SU-DHL-6 (cell line): ENCODE results near the gene STUB1.
A peak's percentile ranks its signal among the peaks of the same experiment; 100 is the strongest.

Source experiments
- H2AFZ ChIP-seq: fragments of 200-600 bp; sonication (generic); 2 replicates; pipeline ENCODE4 v1.6.1; 2014; ENCODE audit warnings: low read depth, mild to moderate bottlenecking, moderate library complexity, mixed read lengths, antibody characterized with exemption, low read length; ENCODE audit not compliant: severe bottlenecking
- H3F3A ChIP-seq: fragments of 200-600 bp; shearing (Covaris generic); 2 replicates; pipeline ENCODE4 v1.6.0; 2016; ENCODE audit warnings: antibody characterized with exemption, mild to moderate bottlenecking; ENCODE audit not compliant: insufficient read depth
- H3K27ac ChIP-seq: fragments of 200-600 bp; sonication (generic); 2 replicates; pipeline ENCODE4 v1.5.1; 2016; ENCODE audit warnings: low read depth, mild to moderate bottlenecking, low read length, moderate library complexity, mixed read lengths
- H3K27me3 ChIP-seq: fragments of 200-600 bp; sonication (generic), shearing (Covaris generic); 2 replicates; pipeline ENCODE4 v1.6.0; 2014; ENCODE audit warnings: mild to moderate bottlenecking, low read length
- H3K36me3 ChIP-seq: fragments of 200-600 bp; sonication (generic); 2 replicates; pipeline ENCODE4 v1.6.1; 2014; ENCODE audit warnings: mild to moderate bottlenecking, low read length, mixed read lengths
- H3K4me2 ChIP-seq: fragments of 300-600, 200-600 bp; shearing (Covaris generic), sonication (generic); 2 replicates; pipeline ENCODE4 v1.6.0; 2014; ENCODE audit warnings: low read length, low read depth, mild to moderate bottlenecking; ENCODE audit not compliant: poor library complexity, severe bottlenecking
- H3K4me3 ChIP-seq: fragments of 200-600 bp; sonication (generic); 2 replicates; pipeline ENCODE4 v1.5.1; 2014; ENCODE audit warnings: antibody characterized with exemption, low read length, mild to moderate bottlenecking, mixed read lengths; ENCODE audit not compliant: insufficient read depth, poor library complexity, severe bottlenecking
- H3K79me2 ChIP-seq: fragments of 200-600 bp; sonication (generic); 2 replicates; pipeline ENCODE4 v1.6.1; 2014; ENCODE audit warnings: mild to moderate bottlenecking, low read length, moderate library complexity; ENCODE audit not compliant: insufficient read depth
- H3K9ac ChIP-seq: fragments of 200-600 bp; sonication (generic); 2 replicates; pipeline ENCODE4 v1.7.0; 2014; ENCODE audit warnings: mild to moderate bottlenecking, low read length
- H3K9me2 ChIP-seq: fragments of 200-600 bp; sonication (generic); replicated peaks from 2 replicates; pipeline ENCODE4 v1.6.1; 2014; ENCODE audit warnings: low read length; ENCODE audit not compliant: insufficient read depth
- H3K9me3 ChIP-seq: fragments of 200-600 bp; sonication (generic); 2 replicates; pipeline ENCODE4 v1.6.1; 2014; ENCODE audit warnings: low read length, mixed read lengths; ENCODE audit not compliant: insufficient read depth
- H4K20me1 ChIP-seq: fragments of 200-600 bp; sonication (generic); 2 replicates; pipeline ENCODE4 v1.6.1; 2014; ENCODE audit warnings: low read depth, mild to moderate bottlenecking, antibody characterized with exemption, low read length, moderate library complexity, mixed read lengths
- CTCF ChIP-seq: fragments of 200-600 bp; sonication (generic); IDR thresholded peaks from one replicate; pipeline ENCODE4 v1.5.1; 2017; ENCODE audit warnings: antibody characterized with exemption, mild to moderate bottlenecking, low read length, moderate library complexity; ENCODE audit not compliant: insufficient read depth, poor library complexity, severe bottlenecking
- EZH2phosphoT487 ChIP-seq: fragments of 200-600 bp; sonication (generic), shearing (Covaris generic); conservative IDR thresholded peaks from 2 replicates; pipeline ENCODE4 v1.6.1; 2018; ENCODE audit warnings: mild to moderate bottlenecking, antibody characterized with exemption, low read length, moderate library complexity, mixed read lengths

The STUB1 gene

DNA sequence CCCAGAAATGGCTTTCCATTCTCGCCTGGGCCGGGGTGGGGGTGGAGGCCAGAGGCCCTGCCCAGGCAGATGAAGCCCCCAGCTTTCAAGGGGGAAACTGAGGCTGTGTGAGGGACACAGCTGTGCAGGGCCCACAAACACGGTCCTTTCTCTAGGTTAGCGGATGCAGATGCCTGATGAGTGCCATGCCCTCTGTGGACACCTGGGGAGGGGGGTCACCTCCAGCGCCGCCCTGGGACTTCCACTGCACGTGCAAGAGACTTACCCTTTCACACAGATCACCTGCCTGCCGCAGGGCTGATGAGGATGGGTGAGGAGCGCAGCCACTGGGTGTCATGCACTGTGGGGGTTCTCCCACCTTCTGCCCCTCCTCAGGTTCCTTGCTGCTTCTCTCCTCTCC, 38.2 kb downstream of the STUB1 start:
- TF ChIP-seq EZH2phosphoT487 (no peak), CTCF (no peak)
- 0 out of 2 replicates have a peak, but pooled peaks cover 3% of the 10 kb centered on the region for H3F3A ChIP-seq
- H2AFZ ChIP-seq = no peak overlapping the region
- H3K9me2 ChIP-seq = no peaks in the 10 kb centered on the region
- H3K79me2 ChIP-seq = no peaks in the 10 kb centered on the region
- no peaks in the 10 kb centered on the region for H3K27me3 ChIP-seq
- no peak overlapping the region for H3K4me3 ChIP-seq
- no peaks in the 10 kb centered on the region for H3K36me3 ChIP-seq
- no peak overlapping the region for H3K4me2 ChIP-seq
- H3K27ac ChIP-seq = no peak overlapping the region
- no peak overlapping the region for H3K9ac ChIP-seq
- H4K20me1 ChIP-seq = no peaks in the 10 kb centered on the region; the same call in 1 of the 2 replicates
- no peaks in the 10 kb centered on the region for H3K9me3 ChIP-seq

DNA sequence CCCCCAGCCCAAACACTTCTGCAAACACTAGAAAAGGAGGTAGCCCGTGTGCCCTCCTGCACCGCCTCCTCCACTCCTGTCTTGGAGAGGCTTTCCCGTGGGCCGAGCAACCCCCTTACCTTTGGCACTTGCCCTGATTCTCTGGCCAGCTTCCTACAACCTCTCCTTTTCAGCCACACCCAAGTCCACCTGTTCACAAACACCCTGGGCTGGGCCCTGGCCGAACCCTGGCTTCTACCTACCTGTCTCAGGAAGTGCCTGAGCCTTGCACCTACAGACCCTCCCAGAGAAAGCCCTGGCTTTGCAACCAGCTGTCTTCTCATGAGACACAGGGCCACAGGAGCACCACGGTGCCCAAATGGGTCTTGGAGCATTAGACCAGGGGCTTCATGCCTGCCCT, 38.7 kb downstream of the STUB1 start:
- H3K27ac ChIP-seq = no peak overlapping the region
- no peak overlapping the region for H3K4me2 ChIP-seq
- no peak overlapping the region for H3K4me3 ChIP-seq
- no peaks in the 10 kb centered on the region for H3K9me3 ChIP-seq
- no peaks in the 10 kb centered on the region for H3K9me2 ChIP-seq
- H2AFZ ChIP-seq = no peak overlapping the region
- no peaks in the 10 kb centered on the region for H3K27me3 ChIP-seq
- H3K36me3 ChIP-seq = no peaks in the 10 kb centered on the region
- TF ChIP-seq EZH2phosphoT487 (no peak), CTCF (no peak)
- no peak overlapping the region for H3K9ac ChIP-seq
- 0 out of 2 replicates have a peak, but pooled peaks cover 3% of the 10 kb centered on the region for H3F3A ChIP-seq
- no peaks in the 10 kb centered on the region for H3K79me2 ChIP-seq
- H4K20me1 ChIP-seq = no peaks in the 10 kb centered on the region; the same call in 1 of the 2 replicates

DNA sequence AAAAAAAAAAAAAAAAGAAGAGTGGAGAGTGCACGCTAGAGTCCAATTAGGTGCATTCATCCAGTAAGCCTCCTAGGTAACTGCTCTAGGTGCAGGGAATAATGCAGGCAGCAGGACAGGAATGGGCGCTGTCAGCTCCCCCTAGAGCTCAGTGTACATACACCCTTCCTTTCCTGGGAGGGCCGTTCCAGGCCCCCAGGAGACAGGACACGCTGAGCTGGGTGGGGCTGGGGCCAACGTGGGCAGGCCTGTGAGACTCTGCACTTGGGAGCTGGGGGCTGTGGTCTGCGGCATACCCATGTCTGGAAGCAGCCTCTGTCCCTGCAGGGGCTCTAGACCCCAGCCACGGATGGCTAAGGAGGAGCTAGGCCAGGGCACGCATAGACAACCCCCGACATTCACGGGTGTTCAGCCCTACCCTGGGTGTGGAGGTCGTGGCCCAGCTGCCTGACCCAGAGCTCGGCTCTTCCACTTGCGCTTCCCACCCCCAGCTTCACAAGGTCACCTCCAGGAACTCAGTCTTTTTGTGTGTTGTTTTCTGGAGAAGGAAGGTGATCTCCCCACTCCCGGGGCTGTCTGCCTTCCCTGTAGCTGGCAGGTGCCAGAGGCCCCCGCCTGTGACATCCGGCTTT, 39.7 kb downstream of the STUB1 start:
- 0 out of 2 replicates have a peak, but pooled peaks cover 3% of the 10 kb centered on the region for H3F3A ChIP-seq
- H3K27me3 ChIP-seq = no peaks in the 10 kb centered on the region
- H3K36me3 ChIP-seq = no peaks in the 10 kb centered on the region
- H3K9me2 ChIP-seq = no peaks in the 10 kb centered on the region
- peak overlapping the region; percentile 82 for H3K27ac ChIP-seq
- H3K4me3 ChIP-seq = peak overlapping the region; percentile 80
- no peaks in the 10 kb centered on the region; the same call in 1 of the 2 replicates for H4K20me1 ChIP-seq
- H3K9me3 ChIP-seq = no peaks in the 10 kb centered on the region
- H2AFZ ChIP-seq = no peak overlapping the region
- no peaks in the 10 kb centered on the region for H3K79me2 ChIP-seq
- H3K9ac ChIP-seq = peak overlapping the region; percentile 99
- H3K4me2 ChIP-seq = peak overlapping the region; percentile 61
- TF ChIP-seq EZH2phosphoT487 (no peak), CTCF (no peak)
